Measurements from ENCODE around the gene CACNA2D4. TPM values are rescaled to one million over a fixed set of nuclear protein-coding genes. Genes with fewer than 3 reads are reported as not detected.

Gene CACNA2D4
- polyA plus RNA-seq, 1 experiment, result 0.22 TPM

DNA sequence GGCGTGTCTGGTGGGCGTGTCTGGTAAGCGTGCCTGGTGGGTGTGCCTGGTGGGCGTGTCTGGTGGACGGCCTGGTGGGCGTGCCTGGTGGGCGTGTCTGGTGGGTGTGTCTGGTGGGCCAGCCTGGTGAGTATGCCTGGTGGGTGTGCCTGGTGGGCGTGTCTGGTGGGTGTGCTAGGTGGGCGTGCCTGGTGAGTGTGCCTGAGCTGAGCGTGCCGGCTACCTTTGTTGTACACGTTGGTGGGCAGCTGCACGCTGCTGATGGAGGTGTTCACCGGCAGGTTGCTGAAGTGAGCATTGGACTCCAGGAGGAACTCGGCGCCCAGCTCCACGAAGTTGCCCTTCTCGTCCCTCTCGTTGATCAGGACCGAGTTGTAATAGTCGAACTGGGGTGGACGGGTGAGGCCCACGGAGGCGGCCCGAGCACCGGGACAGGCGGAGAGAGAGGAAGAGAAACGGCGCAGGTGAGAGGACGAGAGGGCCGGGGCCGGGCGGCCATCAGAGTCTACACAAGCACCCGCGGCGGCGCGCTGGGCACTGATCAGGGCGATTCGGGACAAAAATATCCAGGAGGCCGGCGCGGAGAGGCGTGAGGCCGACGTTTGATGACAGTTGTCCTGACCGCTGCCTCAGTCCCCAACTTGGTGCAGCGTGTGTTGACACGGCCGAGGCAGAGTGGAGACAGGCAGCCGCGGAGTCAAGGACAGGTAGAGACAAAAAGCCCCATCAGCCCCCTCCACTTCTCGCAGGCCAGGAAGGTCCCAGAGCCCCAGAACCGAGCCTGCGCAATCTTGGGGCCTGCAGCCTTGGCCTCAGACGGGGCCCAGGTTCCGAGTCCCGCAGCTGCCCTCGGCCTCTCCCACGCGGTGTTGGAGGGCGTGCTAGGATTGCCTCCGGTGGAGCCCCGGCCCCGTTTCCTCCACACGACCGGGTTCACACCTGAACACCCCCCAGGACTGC lies 10.5 kb downstream of the CACNA2D4 start:
- POLR2A ChIA-PET, result no interaction called here

DNA sequence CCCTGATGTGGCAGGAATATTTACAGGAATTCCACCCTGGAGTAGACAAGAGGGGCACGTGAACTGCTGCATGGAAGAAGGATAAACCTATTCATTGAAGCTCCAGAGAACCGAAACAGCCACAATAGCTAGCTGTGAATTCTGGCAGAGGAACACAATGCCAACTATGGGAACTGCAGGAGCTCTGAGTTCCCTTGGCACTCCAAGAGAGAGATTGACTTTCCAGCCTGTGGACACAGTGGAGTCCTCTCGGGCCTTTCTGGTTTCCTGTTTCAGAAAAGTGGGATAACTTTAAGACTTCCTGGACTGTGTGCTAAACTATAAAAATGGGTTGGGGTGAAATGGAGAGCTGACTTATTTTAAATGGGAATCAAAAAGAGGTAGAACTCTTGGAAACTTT lies 11.9 kb downstream of the CACNA2D4 start:
- peaks cover 17% of the 10 kb centered on the region for H3K9me3 ChIP-seq (ENCODE audit: control insufficient read depth, insufficient read depth, low read length)
- H3K4me3 ChIP-seq (ENCODE audit: low read depth, low read length), result no peak overlapping the region
- H3K27me3 ChIP-seq (ENCODE audit: control insufficient read depth, insufficient read depth, low read length), result peaks cover 20% of the 10 kb centered on the region
- no peak for DNase-seq (ENCODE audit: low read depth, low spot score)
- no peak overlapping the region for H3K27ac ChIP-seq (ENCODE audit: low read depth, low read length)
- TF ChIP-seq CTCF (IDR thresholded peaks at IDR 0.05; ENCODE audit: low read depth, low read length), result no peak
- ChIA-PET POLR2A (no interaction called here), CTCF (no interaction called here)

More for the DNA sequence above, 10.5 kb downstream of the CACNA2D4 start:
- H3K4me3 ChIP-seq (ENCODE audit: low read depth, low read length), result no peak overlapping the region
- H3K27ac ChIP-seq (ENCODE audit: low read depth, low read length), result no peak overlapping the region
- no peak for TF ChIP-seq CTCF (IDR thresholded peaks at IDR 0.05; ENCODE audit: low read depth, low read length)
- CTCF ChIA-PET, result no interaction called here
- H3K27me3 ChIP-seq (ENCODE audit: control insufficient read depth, insufficient read depth, low read length), result peaks cover 28% of the 10 kb centered on the region
- DNase-seq (ENCODE audit: low read depth, low spot score), result no peak
- peaks cover 17% of the 10 kb centered on the region for H3K9me3 ChIP-seq (ENCODE audit: control insufficient read depth, insufficient read depth, low read length)

DNA sequence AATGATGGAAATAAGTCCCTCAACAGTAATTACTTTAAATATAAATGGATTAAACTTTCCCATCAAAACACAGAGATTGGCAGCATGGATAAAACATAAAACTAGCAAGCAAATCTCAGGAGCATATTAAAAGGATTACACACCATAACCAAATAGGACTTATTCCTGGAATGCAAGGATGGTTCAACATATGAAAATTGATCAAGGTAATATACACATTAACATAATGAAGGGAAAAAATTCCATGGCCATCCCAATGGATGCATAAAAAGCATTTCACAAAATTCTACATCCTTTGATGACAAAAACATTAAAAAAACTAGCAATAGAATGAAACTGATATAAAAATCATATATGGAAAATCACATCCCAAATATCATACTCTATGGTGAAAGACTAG lies 13.6 kb downstream of the CACNA2D4 start:
- H3K4me3 ChIP-seq (ENCODE audit: low read depth, low read length), result no peak overlapping the region
- H3K27me3 ChIP-seq (ENCODE audit: control insufficient read depth, insufficient read depth, low read length), result peaks cover 19% of the 10 kb centered on the region
- H3K9me3 ChIP-seq (ENCODE audit: control insufficient read depth, insufficient read depth, low read length), result peaks cover 17% of the 10 kb centered on the region
- POLR2A ChIA-PET, result no interaction called here
- H3K27ac ChIP-seq (ENCODE audit: low read depth, low read length), result no peak overlapping the region
- CTCF ChIA-PET, result interaction anchor here (0.6 kb wide), 1 partner anchor 9 kb away, joined by 3 read pairs; no protein-coding TSS in a partner anchor
- DNase-seq (ENCODE audit: low read depth, low spot score), result no peak
- no peak for TF ChIP-seq CTCF (IDR thresholded peaks at IDR 0.05; ENCODE audit: low read depth, low read length)

DNA sequence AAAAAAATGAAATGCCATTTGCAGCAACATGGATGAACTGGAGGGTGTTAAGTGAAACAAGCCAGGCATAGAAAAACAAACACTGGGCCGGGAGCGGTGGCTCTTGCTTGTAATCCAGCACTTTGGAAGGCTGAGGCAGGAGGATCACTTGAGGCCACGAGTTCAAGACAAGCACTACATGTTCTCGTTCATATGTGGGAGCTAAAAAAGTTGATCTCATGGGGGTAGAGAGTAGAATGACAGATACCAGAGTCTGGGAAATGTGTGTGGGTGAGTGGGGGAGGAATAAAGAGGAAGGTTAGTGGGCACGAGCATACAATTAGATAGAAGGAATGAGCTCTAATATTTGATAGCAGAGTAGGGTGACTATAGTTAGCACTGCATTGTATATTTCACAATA lies 21.5 kb downstream of the CACNA2D4 start:
- no peak for DNase-seq (ENCODE audit: low read depth, low spot score)
- POLR2A ChIA-PET, result no interaction called here
- Histone ChIP-seq H3K9me3 (ENCODE audit: control insufficient read depth, insufficient read depth, low read length) (no peaks in the 10 kb centered on the region; the same call in 1 of the 2 replicates), H3K4me3 (ENCODE audit: low read depth, low read length) (no peak overlapping the region), H3K27ac (ENCODE audit: low read depth, low read length) (no peak overlapping the region), H3K27me3 (ENCODE audit: control insufficient read depth, insufficient read depth, low read length) (peaks cover 11% of the 10 kb centered on the region)
- CTCF ChIA-PET, result no interaction called here
- TF ChIP-seq CTCF (IDR thresholded peaks at IDR 0.05; ENCODE audit: low read depth, low read length), result no peak

- Histone ChIP-seq H3K4me3 (ENCODE audit: low read depth, low read length) (no peak overlapping the region), H3K27me3 (ENCODE audit: control insufficient read depth, insufficient read depth, low read length) (peaks cover 31% of the 10 kb centered on the region), H3K9me3 (ENCODE audit: control insufficient read depth, insufficient read depth, low read length) (peaks cover 6% of the 10 kb centered on the region; the same call in 1 of the 2 replicates), H3K27ac (ENCODE audit: low read depth, low read length) (peak overlapping the region; percentile 11)
- ChIA-PET POLR2A (no interaction called here), CTCF (no interaction called here)
- no peak for TF ChIP-seq CTCF (IDR thresholded peaks at IDR 0.05; ENCODE audit: low read depth, low read length)
- no peak for DNase-seq (ENCODE audit: low read depth, low spot score)
Observed at GRCh38 chr12:1890810-1891209, 27.6 kb downstream of the CACNA2D4 start.

Measured in AG04450 (cell line).